H9 (cell line): Measurements from ENCODE around the gene PCDH10. TPM values are rescaled to one million over a fixed set of nuclear protein-coding genes. Genes with fewer than 3 reads are reported as not detected.

Experiments
- DNase-seq: peaks from one replicate; pipeline ENCODE4 v3.0.0-alpha.2; 2017
- H2AFZ ChIP-seq: one replicate; pipeline ENCODE4 v1.6.1; 2013; ENCODE audit warnings: mild to moderate bottlenecking, low read length, control low read depth, moderate library complexity
- H2AK5ac ChIP-seq: 2 replicates; pipeline ENCODE4 v1.6.1; 2013; ENCODE audit warnings: low read length, control low read depth, mixed read lengths; ENCODE audit not compliant: insufficient read length
- H2BK120ac ChIP-seq: one replicate; pipeline ENCODE4 v1.6.1; 2013; ENCODE audit warnings: low read depth, mild to moderate bottlenecking, low read length, control low read depth, inconsistent platforms; ENCODE audit not compliant: poor library complexity, severe bottlenecking
- H2BK12ac ChIP-seq: 2 replicates; pipeline ENCODE4 v1.6.1; 2013; ENCODE audit warnings: low read length, control low read depth, mixed read lengths, low read depth; ENCODE audit not compliant: insufficient read length
- H2BK15ac ChIP-seq: 2 replicates; pipeline ENCODE4 v1.6.1; 2013; ENCODE audit warnings: low read depth, low read length, control low read depth
- H2BK20ac ChIP-seq: one replicate; pipeline ENCODE4 v1.6.1; 2013; ENCODE audit warnings: low read depth, mild to moderate bottlenecking, low read length, control low read depth, inconsistent platforms; ENCODE audit not compliant: poor library complexity, severe bottlenecking
- H2BK5ac ChIP-seq: 2 replicates; pipeline ENCODE4 v1.6.1; 2013; ENCODE audit warnings: low read length, control low read depth, mixed read lengths; ENCODE audit not compliant: insufficient read length
- H3K14ac ChIP-seq: 2 replicates; pipeline ENCODE4 v1.6.1; 2013; ENCODE audit warnings: low read length, control low read depth; ENCODE audit not compliant: insufficient read depth
- H3K18ac ChIP-seq: 2 replicates; pipeline ENCODE4 v1.6.1; 2013; ENCODE audit warnings: low read depth, mild to moderate bottlenecking, mixed read lengths, low read length, control low read depth; ENCODE audit not compliant: insufficient read length
- H3K23ac ChIP-seq: 2 replicates; pipeline ENCODE4 v1.6.1; 2013; ENCODE audit warnings: low read length, control low read depth, mixed read lengths, low read depth; ENCODE audit not compliant: insufficient read length
- H3K23me2 ChIP-seq: 2 replicates; pipeline ENCODE4 v1.6.1; 2013; ENCODE audit warnings: low read depth, mild to moderate bottlenecking, mixed read lengths, low read length, control low read depth; ENCODE audit not compliant: insufficient read length, poor library complexity, severe bottlenecking
- H3K27ac ChIP-seq: 2 replicates; pipeline ENCODE4 v1.5.1; 2013; ENCODE audit warnings: low read length, control low read depth, mixed read lengths, low read depth; ENCODE audit not compliant: insufficient read length
- H3K27me3 ChIP-seq: 2 replicates; pipeline ENCODE4 v1.6.1; 2013; ENCODE audit warnings: low read length, control low read depth, inconsistent platforms; ENCODE audit not compliant: insufficient read depth
- H3K4ac ChIP-seq: 2 replicates; pipeline ENCODE4 v1.6.1; 2013; ENCODE audit warnings: low read depth, mild to moderate bottlenecking, control low read depth, inconsistent platforms, low read length, moderate library complexity
- H3K4me1 ChIP-seq: 2 replicates; pipeline ENCODE4 v1.6.1; 2013; ENCODE audit warnings: low read length, control low read depth, inconsistent platforms; ENCODE audit not compliant: insufficient read depth
- H3K4me2 ChIP-seq: 2 replicates; pipeline ENCODE4 v1.6.1; 2013; ENCODE audit warnings: low read length, control low read depth, mixed read lengths; ENCODE audit not compliant: insufficient read length, insufficient read depth
- H3K56ac ChIP-seq: 2 replicates; pipeline ENCODE4 v1.6.1; 2013; ENCODE audit warnings: low read depth, mild to moderate bottlenecking, mixed read lengths, low read length, control low read depth; ENCODE audit not compliant: insufficient read length
- H3K79me1 ChIP-seq: 2 replicates; pipeline ENCODE4 v1.6.1; 2013; ENCODE audit warnings: low read depth, mild to moderate bottlenecking, moderate library complexity, low read length, control low read depth, inconsistent platforms; ENCODE audit not compliant: insufficient read depth, poor library complexity, severe bottlenecking
- H3K79me2 ChIP-seq: 2 replicates; pipeline ENCODE4 v1.6.1; 2013; ENCODE audit warnings: low read length, control low read depth, inconsistent platforms; ENCODE audit not compliant: insufficient read depth
- H3K9ac ChIP-seq: 2 replicates; pipeline ENCODE4 v1.6.1; 2013; ENCODE audit warnings: low read length, control low read depth, mixed read lengths; ENCODE audit not compliant: insufficient read length; ENCODE audit errors: extremely low read depth
- H3K9me3 ChIP-seq: one replicate; pipeline ENCODE4 v1.6.1; 2013; ENCODE audit warnings: low read depth, low read length, inconsistent platforms; ENCODE audit not compliant: control insufficient read depth
- H3T11ph ChIP-seq: one replicate; pipeline ENCODE4 v1.6.1; 2013; ENCODE audit warnings: mild to moderate bottlenecking, low read length, control low read depth, inconsistent platforms
- H4K20me1 ChIP-seq: one replicate; pipeline ENCODE4 v1.6.1; 2013; ENCODE audit not compliant: control insufficient read depth, insufficient read length, insufficient read depth
- H4K5ac ChIP-seq: 2 replicates; pipeline ENCODE4 v1.6.1; 2013; ENCODE audit warnings: low read depth, mild to moderate bottlenecking, mixed read lengths, low read length, control low read depth; ENCODE audit not compliant: insufficient read length
- H4K8ac ChIP-seq: replicated peaks from 2 replicates; pipeline ENCODE4 v1.6.1; 2013; ENCODE audit warnings: low read length, control low read depth, mixed read lengths, low read depth; ENCODE audit not compliant: insufficient read length
- H4K91ac ChIP-seq: 2 replicates; pipeline ENCODE4 v1.6.1; 2013; ENCODE audit warnings: low read depth, mild to moderate bottlenecking, moderate library complexity, mixed read lengths, low read length, control low read depth; ENCODE audit not compliant: insufficient read length
- H3K27ac Mint-ChIP-seq, 3 experiments: 2 replicates in 2 of 3; 3 replicates in 1 of 3; pipeline ENCODE4 v1.8.0; 2020 to 2021; ENCODE audit warnings: mixed read lengths in 3 of 3, mild to moderate bottlenecking in 1 of 3, moderate library complexity in 1 of 3
- H3K27me3 Mint-ChIP-seq: 2 replicates; pipeline ENCODE4 v1.8.0; 2021; ENCODE audit warnings: low read depth, mild to moderate bottlenecking, moderate library complexity, mixed read lengths
- H3K36me3 Mint-ChIP-seq, 3 experiments: 2 replicates in 2 of 3; 3 replicates in 1 of 3; pipeline ENCODE4 v1.8.0; 2020 to 2021; ENCODE audit warnings: low read depth in 3 of 3, mixed read lengths in 3 of 3; ENCODE audit not compliant: insufficient read depth in 1 of 3
- H3K4me1 Mint-ChIP-seq, 2 experiments: 2 replicates each; pipeline ENCODE4 v1.8.0; 2020; ENCODE audit warnings: mixed read lengths in 2 of 2
- H3K4me3 Mint-ChIP-seq, 2 experiments: 2 replicates in 1 of 2; 3 replicates in 1 of 2; pipeline ENCODE4 v1.8.0; 2020 to 2021; ENCODE audit warnings: mild to moderate bottlenecking in 2 of 2, mixed read lengths in 2 of 2, moderate library complexity in 1 of 2
- H3K9me3 Mint-ChIP-seq, 2 experiments: 2 replicates in 1 of 2; 3 replicates in 1 of 2; pipeline ENCODE4 v1.8.0; 2020; ENCODE audit warnings: mild to moderate bottlenecking in 2 of 2, mixed read lengths in 2 of 2, moderate library complexity in 1 of 2
- WGBS: extraction: QIAGEN DNeasy Blood & Tissue Kit; methylation state at CpG from one replicate; pipeline ENCODE4 v1.1.7; 2013; ENCODE audit warnings: missing lambda C conversion rate, low lambda C conversion rate, mixed read lengths; ENCODE audit not compliant: insufficient read length; ENCODE audit errors: extremely low coverage; 5-methylcytosine and 5-hydroxymethylcytosine counted together
- total RNA-seq: library from RNA; stranded (reverse); gene quantifications from 2 replicates; pipeline ENCODE4 v1.2.1, GENCODE V29; 2021
- TF ChIP-seq, protein P1 (sequence below): fragments of 200-600 bp; sonication (generic); conservative IDR thresholded peaks from 3 replicates; pipeline ENCODE4 v1.8.0; 2021; ENCODE audit warnings: antibody characterized with exemption, mild to moderate bottlenecking

The PCDH10 gene
- total RNA-seq, 1 experiment from 2014 or later: 8.1 TPM

DNA sequence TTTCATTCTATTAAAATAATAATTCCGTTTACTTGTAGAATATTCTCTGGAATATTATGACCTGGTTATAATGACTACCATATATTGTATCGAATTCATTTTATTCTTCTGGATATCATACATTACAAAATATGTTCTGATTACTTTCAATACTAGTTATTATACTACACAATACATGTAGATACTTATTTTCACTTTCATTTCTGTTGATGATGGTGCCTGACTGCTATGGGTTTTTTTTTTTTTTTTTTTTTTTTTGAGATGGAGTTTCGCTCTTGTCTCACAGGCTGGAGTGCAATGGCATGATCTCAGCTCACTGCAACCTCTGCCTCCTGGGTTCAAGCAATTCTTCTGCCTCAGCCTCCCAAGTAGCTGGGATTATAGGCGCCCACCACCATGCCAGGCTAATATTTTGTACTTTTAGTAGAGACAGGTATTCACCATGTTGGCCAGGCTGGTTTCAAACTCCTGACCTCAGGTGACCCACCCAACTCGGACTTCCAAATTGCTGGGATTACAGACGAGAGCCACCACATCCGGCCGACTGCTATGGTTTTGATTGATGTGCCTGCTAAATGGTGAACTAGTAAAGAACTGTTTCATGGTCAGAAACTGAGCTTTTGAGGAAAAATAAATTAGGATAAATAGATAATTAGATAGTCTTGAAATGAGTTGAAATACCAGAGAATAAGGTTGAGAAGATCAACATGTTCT, 39.5 kb downstream of the PCDH10 start:
- no peak overlapping the region for H3K27ac ChIP-seq
- no peak overlapping the region for H3K18ac ChIP-seq
- no peak overlapping the region for H2BK120ac ChIP-seq
- H2BK5ac ChIP-seq: no peak overlapping the region
- H3K23me2 ChIP-seq: no peaks in the 10 kb centered on the region
- no peak overlapping the region for H4K5ac ChIP-seq
- no peaks in the 10 kb centered on the region for H3K4me1 Mint-ChIP-seq
- H4K8ac ChIP-seq: no peak overlapping the region
- H2AFZ ChIP-seq: no peak overlapping the region
- H2AK5ac ChIP-seq: no peak overlapping the region
- H3K14ac ChIP-seq: no peak overlapping the region
- WGBS: no CpG with 5 or more reads among the region's 8 CpGs
- H3K9ac ChIP-seq: no peak overlapping the region
- no peak overlapping the region for H2BK20ac ChIP-seq
- H3K4ac ChIP-seq: no peak overlapping the region
- no peaks in the 10 kb centered on the region for H3K9me3 ChIP-seq
- H4K91ac ChIP-seq: no peak overlapping the region
- H3K79me1 ChIP-seq: no peaks in the 10 kb centered on the region
- no peaks in the 10 kb centered on the region for H3K27me3 ChIP-seq
- H3K79me2 ChIP-seq: no peaks in the 10 kb centered on the region
- no peak overlapping the region for H3K23ac ChIP-seq
- no peak overlapping the region for H3K4me2 ChIP-seq
- H2BK12ac ChIP-seq: no peak overlapping the region
- no peaks in the 10 kb centered on the region for H3K27me3 Mint-ChIP-seq
- H3T11ph ChIP-seq: no peak overlapping the region
- H2BK15ac ChIP-seq: no peak overlapping the region
- H3K4me3 Mint-ChIP-seq: no peak overlapping the region
- H3K56ac ChIP-seq: no peak overlapping the region
- H3K36me3 Mint-ChIP-seq: no peaks in the 10 kb centered on the region
- no peaks in the 10 kb centered on the region for H3K9me3 Mint-ChIP-seq
- TF ChIP-seq, protein P1, sequence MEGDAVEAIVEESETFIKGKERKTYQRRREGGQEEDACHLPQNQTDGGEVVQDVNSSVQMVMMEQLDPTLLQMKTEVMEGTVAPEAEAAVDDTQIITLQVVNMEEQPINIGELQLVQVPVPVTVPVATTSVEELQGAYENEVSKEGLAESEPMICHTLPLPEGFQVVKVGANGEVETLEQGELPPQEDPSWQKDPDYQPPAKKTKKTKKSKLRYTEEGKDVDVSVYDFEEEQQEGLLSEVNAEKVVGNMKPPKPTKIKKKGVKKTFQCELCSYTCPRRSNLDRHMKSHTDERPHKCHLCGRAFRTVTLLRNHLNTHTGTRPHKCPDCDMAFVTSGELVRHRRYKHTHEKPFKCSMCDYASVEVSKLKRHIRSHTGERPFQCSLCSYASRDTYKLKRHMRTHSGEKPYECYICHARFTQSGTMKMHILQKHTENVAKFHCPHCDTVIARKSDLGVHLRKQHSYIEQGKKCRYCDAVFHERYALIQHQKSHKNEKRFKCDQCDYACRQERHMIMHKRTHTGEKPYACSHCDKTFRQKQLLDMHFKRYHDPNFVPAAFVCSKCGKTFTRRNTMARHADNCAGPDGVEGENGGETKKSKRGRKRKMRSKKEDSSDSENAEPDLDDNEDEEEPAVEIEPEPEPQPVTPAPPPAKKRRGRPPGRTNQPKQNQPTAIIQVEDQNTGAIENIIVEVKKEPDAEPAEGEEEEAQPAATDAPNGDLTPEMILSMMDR: no peak
- no peak for DNase-seq
- peak overlapping the region in 1 of 3 experiments; percentile 31; a peak in 1 of 7 replicates for H3K27ac Mint-ChIP-seq
- H4K20me1 ChIP-seq: no peaks in the 10 kb centered on the region
- no peaks in the 10 kb centered on the region for H3K4me1 ChIP-seq
